Fibroblast of lung (primary cell): ENCODE data around the gene ZNF526. TPM values are rescaled to one million over a fixed set of nuclear protein-coding genes. Genes with fewer than 3 reads are reported as not detected.
A peak's percentile ranks its signal among the peaks of the same experiment; 100 is the strongest.

Source experiments
- DNase-seq, 2 donors: peaks; one replicate each; pipeline versions ENCODE4 v3.0.0 to v3.0.0-alpha.2; 2010; ENCODE audit warnings: low read depth in 2 of 2
- H2AFZ ChIP-seq: 2 replicates; pipeline ENCODE4 v1.5.1; 2012; ENCODE audit warnings: low read length, control low read depth, inconsistent platforms
- H3K27ac ChIP-seq: 2 replicates; pipeline ENCODE4 v1.5.1; 2011; ENCODE audit warnings: low read length, control low read depth; ENCODE audit not compliant: insufficient read depth
- H3K27me3 ChIP-seq: 2 replicates; pipeline ENCODE4 v1.5.1; 2011; ENCODE audit warnings: mild to moderate bottlenecking, low read length; ENCODE audit not compliant: control insufficient read depth, insufficient read depth
- H3K36me3 ChIP-seq: 2 replicates; pipeline ENCODE4 v1.5.1; 2011; ENCODE audit warnings: low read length; ENCODE audit not compliant: control insufficient read depth, insufficient read depth
- H3K4me1 ChIP-seq: 2 replicates; pipeline ENCODE4 v1.5.1; 2011; ENCODE audit warnings: low read length; ENCODE audit not compliant: control insufficient read depth, insufficient read depth; ENCODE audit errors: extremely low read depth
- H3K4me2 ChIP-seq: 2 replicates; pipeline ENCODE4 v1.5.1; 2011; ENCODE audit warnings: low read length, control low read depth; ENCODE audit not compliant: insufficient read depth; ENCODE audit errors: extremely low read depth
- H3K4me3 ChIP-seq, 4 experiments: fragments of 200-600 bp in 1 of 4; sonication (generic) in 1 of 4; replicated peaks in 1 of 4; 2 replicates each; pipeline ENCODE4 v1.5.1; 2011 to 2016; ENCODE audit warnings: low read length in 4 of 4, low read depth in 3 of 4, mild to moderate bottlenecking in 3 of 4, control low read depth in 2 of 4, inconsistent platforms in 1 of 4, mixed read lengths in 1 of 4; ENCODE audit not compliant: insufficient read depth in 1 of 4; ENCODE audit errors: control extremely low read depth in 1 of 4
- H3K79me2 ChIP-seq: 2 replicates; pipeline ENCODE4 v1.5.1; 2012; ENCODE audit warnings: mild to moderate bottlenecking, low read length, inconsistent platforms; ENCODE audit not compliant: control insufficient read depth, insufficient read depth
- H3K9ac ChIP-seq: 2 replicates; pipeline ENCODE4 v1.5.1; 2011; ENCODE audit warnings: mild to moderate bottlenecking, low read length, control low read depth; ENCODE audit not compliant: insufficient read depth
- H3K9me3 ChIP-seq: 2 replicates; pipeline ENCODE4 v1.5.1; 2012; ENCODE audit warnings: low read depth, low read length; ENCODE audit not compliant: control insufficient read depth, insufficient read depth
- H4K20me1 ChIP-seq: 2 replicates; pipeline ENCODE4 v1.5.1; 2011; ENCODE audit warnings: low read length; ENCODE audit not compliant: control insufficient read depth, insufficient read depth; ENCODE audit errors: extremely low read depth
- CTCF ChIP-seq, 2 donors: IDR thresholded peaks in 1 of 2; conservative IDR thresholded peaks in 1 of 2; 1 replicate in 1 of 2; 2 replicates in 1 of 2; pipeline ENCODE4 v1.5.1; 2011 to 2012; ENCODE audit warnings: low read length in 2 of 2, control low read depth in 1 of 2, inconsistent platforms in 1 of 2, low read depth in 1 of 2, mild to moderate bottlenecking in 1 of 2
- EZH2 ChIP-seq: IDR thresholded peaks from 2 replicates; pipeline ENCODE4 v1.5.1; 2012; ENCODE audit warnings: low read length, control low read depth, mild to moderate bottlenecking; ENCODE audit errors: missing control alignments
- polyA plus RNA-seq, 2 donors: library from polyadenylated mRNA; depleted of rRNA in 1 of 2; stranded (reverse) in 1 of 2; unstranded in 1 of 2; fragments of >200 nt; gene quantifications; 2 replicates each; pipeline ENCODE4 v1.2.1, GENCODE V29; 2011 to 2012; ENCODE audit warnings: missing spikeins in 1 of 2
- total RNA-seq: library from RNA; depleted of rRNA; stranded (reverse); fragments of >200 nt; gene quantifications from 2 replicates; pipeline ENCODE4 v1.2.1, GENCODE V29; 2014

ZNF526 gene
- total and polyA plus RNA-seq, 2 donors (not counting 1 experiment from before 2014, with no cell fraction given), result 5.9 to 7.8 TPM

- DNase-seq, result peak; percentile 70 to 84
- H4K20me1 ChIP-seq, result no peaks in the 10 kb centered on the region
- H3K36me3 ChIP-seq, result no peaks in the 10 kb centered on the region
- H3K4me2 ChIP-seq, result peak overlapping the region; percentile 59
- no peak overlapping the region for H2AFZ ChIP-seq
- no peaks in the 10 kb centered on the region for H3K27me3 ChIP-seq
- H3K9me3 ChIP-seq, result no peaks in the 10 kb centered on the region
- H3K4me3 ChIP-seq, result no peak overlapping the region
- no peaks in the 10 kb centered on the region for H3K79me2 ChIP-seq
- no peak for TF ChIP-seq EZH2
- TF ChIP-seq CTCF (conservative IDR thresholded peaks at IDR 0.05 in 1 of 2, IDR thresholded peaks at IDR 0.05 in 1 of 2; ENCODE audit: low read depth in 1 of 2, low read length in 2 of 2), result no peak
- H3K27ac ChIP-seq, result no peak overlapping the region
- H3K4me1 ChIP-seq, result peaks cover 5% of the 10 kb centered on the region
- H3K9ac ChIP-seq, result no peak overlapping the region
Observed at GRCh38 chr19:42191855-42192254, 28.3 kb upstream of the ZNF526 start.

DNA sequence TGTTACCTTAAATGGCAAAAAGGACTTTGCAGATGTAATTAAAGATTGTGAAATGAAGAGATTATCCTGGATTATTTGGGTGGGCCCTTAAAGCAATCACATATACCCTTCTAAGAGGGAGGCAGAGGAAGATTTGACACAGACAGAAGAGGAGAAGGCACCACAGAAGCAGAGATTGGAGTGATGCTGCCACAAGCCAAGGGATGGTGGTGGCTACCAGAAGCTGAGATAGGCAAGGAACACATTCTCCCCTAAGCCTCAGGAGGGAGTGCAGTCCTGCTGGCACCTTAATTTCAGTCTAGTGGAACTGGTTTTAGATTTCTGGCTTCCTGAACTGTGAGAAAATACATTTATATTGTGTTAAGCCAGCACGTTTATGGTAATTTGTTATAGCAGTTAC is 26.8 kb upstream of the ZNF526 start:
- H4K20me1 ChIP-seq, result no peaks in the 10 kb centered on the region
- H3K4me1 ChIP-seq, result peaks cover 5% of the 10 kb centered on the region
- no peak for DNase-seq
- H3K27ac ChIP-seq, result no peak overlapping the region
- no peak overlapping the region for H3K4me2 ChIP-seq
- no peak overlapping the region for H3K4me3 ChIP-seq
- peaks cover 3% of the 10 kb centered on the region for H3K36me3 ChIP-seq
- H3K27me3 ChIP-seq, result no peaks in the 10 kb centered on the region
- no peak overlapping the region for H2AFZ ChIP-seq
- no peaks in the 10 kb centered on the region for H3K79me2 ChIP-seq
- no peaks in the 10 kb centered on the region for H3K9me3 ChIP-seq
- TF ChIP-seq EZH2 (no peak), CTCF (conservative IDR thresholded peaks at IDR 0.05 in 1 of 2, IDR thresholded peaks at IDR 0.05 in 1 of 2; ENCODE audit: low read depth in 1 of 2, low read length in 2 of 2) (no peak)
- H3K9ac ChIP-seq, result no peak overlapping the region

DNA sequence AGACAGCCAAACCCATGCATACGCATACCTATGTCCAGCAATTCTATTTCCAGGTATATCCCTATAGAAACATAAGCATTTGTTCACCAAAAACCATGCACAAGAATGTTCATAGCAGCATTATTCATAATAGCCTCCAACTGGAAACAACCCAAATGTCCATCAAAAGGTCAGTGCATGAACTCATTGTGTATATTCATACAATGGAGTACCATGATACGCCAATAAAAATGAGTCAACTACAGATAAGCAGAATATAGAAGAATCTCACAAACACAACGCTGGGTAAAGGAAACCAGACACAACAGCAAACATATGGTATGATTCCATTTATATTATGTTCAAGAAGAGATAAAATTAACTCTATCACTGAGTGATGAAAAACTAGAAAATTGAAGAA is 26.4 kb upstream of the ZNF526 start:
- Histone ChIP-seq H4K20me1 (no peaks in the 10 kb centered on the region), H2AFZ (no peak overlapping the region), H3K4me2 (no peak overlapping the region), H3K4me1 (peaks cover 5% of the 10 kb centered on the region), H3K36me3 (peaks cover 3% of the 10 kb centered on the region), H3K27me3 (no peaks in the 10 kb centered on the region), H3K4me3 (no peak overlapping the region), H3K27ac (no peak overlapping the region), H3K79me2 (no peaks in the 10 kb centered on the region), H3K9ac (no peak overlapping the region), H3K9me3 (no peaks in the 10 kb centered on the region)
- no peak for TF ChIP-seq EZH2
- no peak for TF ChIP-seq CTCF (conservative IDR thresholded peaks at IDR 0.05 in 1 of 2, IDR thresholded peaks at IDR 0.05 in 1 of 2; ENCODE audit: low read depth in 1 of 2, low read length in 2 of 2)
- peak; percentile 34 to 42 for DNase-seq
